ENCODE data around the gene GAGE2A.

The GAGE2A gene

GRCh38 chrX:49610718-49611310 lies 21.5 kb downstream of the GAGE2A start:
- H3K27me3 ChIP-seq, result peaks cover 67 to 99% (median 86%) of the 10 kb centered on the region in 11 experiments
- no peak overlapping the region for H3K9ac ChIP-seq
- H3K36me3 ChIP-seq, result no peaks in the 10 kb centered on the region
- no peak for TF ChIP-seq Cebpa-rat (IDR thresholded peaks at IDR 0.05)
- peaks cover 0 to 3% (median 0%) of the 10 kb centered on the region in 11 experiments; a peak in 1 of 22 replicates for H4K20me1 ChIP-seq
- H3K4me1 ChIP-seq, result no peaks in the 10 kb centered on the region
- H3K4me3 ChIP-seq, result no peak overlapping the region
- H3K27ac ChIP-seq, result no peak overlapping the region
- H3K9me3 ChIP-seq (replicated peaks in 1 of 11), result no peaks in the 10 kb centered on the region
- no peak overlapping the region for H3K4me2 ChIP-seq

GRCh38 chrX:49618574-49618973 lies 29.3 kb downstream of the GAGE2A start:
- no peak overlapping the region for H3K9ac ChIP-seq

DNA sequence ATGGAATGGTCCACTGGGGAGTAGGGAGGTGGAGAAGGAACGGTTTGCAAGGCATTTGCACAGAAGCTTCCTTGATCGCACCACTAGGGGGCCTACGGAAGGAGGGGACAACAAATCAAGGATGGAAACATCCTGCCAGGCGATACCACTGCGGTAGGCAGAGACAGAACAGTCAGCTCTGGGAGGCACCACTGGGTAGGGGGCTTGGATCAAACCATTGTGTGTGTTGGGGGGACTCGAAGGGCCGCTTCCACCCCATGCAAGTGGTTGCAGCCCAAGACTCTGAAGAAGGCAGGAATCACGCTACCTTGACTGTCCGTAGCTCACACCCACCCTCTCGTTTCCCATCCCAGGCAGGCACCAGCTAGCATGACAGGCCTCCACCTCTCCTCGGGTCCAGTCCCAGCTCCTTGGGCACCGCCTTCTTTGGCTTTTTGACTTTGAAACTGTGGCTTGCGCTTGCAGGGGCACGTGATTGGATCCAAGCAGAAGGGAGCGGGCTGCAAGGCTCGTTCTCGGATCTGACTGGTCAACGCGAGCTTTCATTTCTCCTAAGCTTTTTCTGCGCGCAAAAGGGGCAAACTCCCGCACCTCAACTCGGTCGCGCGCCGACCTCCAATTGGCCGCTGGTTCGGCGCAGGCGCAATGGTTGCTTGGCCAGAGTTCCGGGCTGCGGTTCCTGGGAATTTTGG lies 37.9 kb downstream of the GAGE2A start:
- H3K9me3 ChIP-seq (replicated peaks in 1 of 11), result peaks cover 33 to 50% (median 40%) of the 10 kb centered on the region in 11 experiments
- H3K9ac ChIP-seq, result no peak overlapping the region
- no peak overlapping the region for H3K27ac ChIP-seq
- H3K4me1 ChIP-seq, result no peaks in the 10 kb centered on the region
- no peaks in the 10 kb centered on the region for H3K36me3 ChIP-seq
- TF ChIP-seq Cebpa-rat (IDR thresholded peaks at IDR 0.05), result no peak
- H3K4me2 ChIP-seq, result no peak overlapping the region
- no peaks in the 10 kb centered on the region for H4K20me1 ChIP-seq
- peaks cover 10 to 23% (median 19%) of the 10 kb centered on the region in 11 experiments; a peak in 19 of 22 replicates for H3K27me3 ChIP-seq
- H3K4me3 ChIP-seq, result no peak overlapping the region

More at GRCh38 chrX:49618574-49618973, 29.3 kb downstream of the GAGE2A start:
- Histone ChIP-seq H3K36me3 (no peaks in the 10 kb centered on the region), H4K20me1 (peaks cover 0 to 3% (median 0%) of the 10 kb centered on the region in 11 experiments; a peak in 3 of 22 replicates), H3K4me2 (no peak overlapping the region), H3K27ac (no peak overlapping the region), H3K4me1 (no peaks in the 10 kb centered on the region), H3K4me3 (no peak overlapping the region), H3K27me3 (peaks cover 49 to 62% (median 58%) of the 10 kb centered on the region in 11 experiments), H3K9me3 (replicated peaks in 1 of 11) (no peaks in the 10 kb centered on the region)
- TF ChIP-seq Cebpa-rat (IDR thresholded peaks at IDR 0.05), result no peak

DNA sequence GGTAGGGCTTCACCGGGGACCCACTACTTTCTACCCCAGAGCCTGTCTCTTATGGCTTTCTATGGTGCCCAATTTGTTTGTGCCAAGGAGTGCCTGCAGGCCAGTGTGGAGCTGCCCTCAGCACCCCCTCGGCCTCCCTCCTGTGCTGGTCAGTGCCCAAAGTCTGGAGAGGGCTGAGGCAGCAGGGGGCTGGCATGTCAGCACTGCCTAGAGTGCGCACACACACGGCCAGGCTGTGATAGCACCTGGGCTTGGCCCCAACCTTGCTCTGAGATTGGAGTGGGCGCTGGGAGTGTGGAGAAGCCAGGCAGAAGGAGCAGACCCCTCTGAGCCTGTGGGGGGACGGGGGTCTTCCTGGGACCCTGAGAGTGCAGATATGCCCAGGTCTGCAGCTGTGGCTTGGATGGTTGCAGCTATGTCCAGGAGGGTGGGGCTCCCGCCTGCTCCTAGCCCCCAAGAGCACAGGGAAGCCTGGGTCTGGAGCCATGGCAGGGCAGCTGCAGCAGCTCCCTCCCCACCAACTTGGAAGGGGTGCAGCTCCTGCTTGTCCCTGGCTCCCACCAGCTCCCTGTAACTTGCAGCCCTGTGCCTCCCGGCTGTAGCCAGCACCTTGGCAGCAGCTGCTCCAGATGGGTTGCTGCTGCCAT lies 55.8 kb downstream of the GAGE2A start:
- H3K4me2 ChIP-seq, result no peak overlapping the region
- H3K9me3 ChIP-seq (replicated peaks in 1 of 11), result peaks cover 0 to 10% (median 0%) of the 10 kb centered on the region in 11 experiments; a peak in 2 of 22 replicates
- peaks cover 0 to 6% (median 0%) of the 10 kb centered on the region in 11 experiments; a peak in 5 of 22 replicates for H4K20me1 ChIP-seq
- H3K4me3 ChIP-seq, result no peak overlapping the region
- H3K27me3 ChIP-seq, result peaks cover 87 to 100% (median 91%) of the 10 kb centered on the region in 11 experiments
- H3K36me3 ChIP-seq, result no peaks in the 10 kb centered on the region
- H3K4me1 ChIP-seq, result 0 out of 20 replicates have a peak, but pooled peaks cover 0 to 4% (median 0%) of the 10 kb centered on the region in 10 experiments
- H3K27ac ChIP-seq, result no peak overlapping the region
- no peak for TF ChIP-seq Cebpa-rat (IDR thresholded peaks at IDR 0.05)
- H3K9ac ChIP-seq, result no peak overlapping the region

Measured in BLaER1 treated with 17β-estradiol and CSF1 and Interleukin-3, amounts not matched to agents 10 nM and 100 nM (cell line).